ENCODE measurements around the gene PODN.

The PODN gene

GRCh38 chr1:53075761-53076163, 13.7 kb downstream of the PODN start:
- no peak for DNase-seq

DNA sequence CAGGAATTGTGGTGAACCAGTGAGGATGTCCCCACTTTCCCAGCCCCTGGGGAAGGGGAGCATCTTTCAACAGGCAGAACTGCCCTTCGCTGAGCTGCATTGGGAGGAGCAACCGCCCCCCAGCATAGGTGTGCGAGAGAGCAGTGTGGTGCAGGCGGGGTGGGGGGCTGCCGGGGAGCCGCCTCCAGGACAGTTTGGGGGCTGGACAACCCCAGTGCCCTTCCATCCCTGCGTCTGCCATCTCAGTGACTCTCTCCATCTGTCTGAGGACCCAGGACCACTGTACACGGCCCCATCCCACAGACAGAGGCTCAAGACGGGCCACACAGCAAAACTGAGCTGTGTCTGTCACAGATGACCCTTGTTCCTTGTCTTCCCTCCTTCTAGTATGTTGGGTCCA, 14.2 kb downstream of the PODN start:
- no peak for DNase-seq

- DNase-seq = no peak
These were observed 14.9 kb downstream of the PODN start for GRCh38 chr1:53076721-53077598.

GRCh38 chr1:53077599-53077965, 15.6 kb downstream of the PODN start:
- DNase-seq = no peak

DNA sequence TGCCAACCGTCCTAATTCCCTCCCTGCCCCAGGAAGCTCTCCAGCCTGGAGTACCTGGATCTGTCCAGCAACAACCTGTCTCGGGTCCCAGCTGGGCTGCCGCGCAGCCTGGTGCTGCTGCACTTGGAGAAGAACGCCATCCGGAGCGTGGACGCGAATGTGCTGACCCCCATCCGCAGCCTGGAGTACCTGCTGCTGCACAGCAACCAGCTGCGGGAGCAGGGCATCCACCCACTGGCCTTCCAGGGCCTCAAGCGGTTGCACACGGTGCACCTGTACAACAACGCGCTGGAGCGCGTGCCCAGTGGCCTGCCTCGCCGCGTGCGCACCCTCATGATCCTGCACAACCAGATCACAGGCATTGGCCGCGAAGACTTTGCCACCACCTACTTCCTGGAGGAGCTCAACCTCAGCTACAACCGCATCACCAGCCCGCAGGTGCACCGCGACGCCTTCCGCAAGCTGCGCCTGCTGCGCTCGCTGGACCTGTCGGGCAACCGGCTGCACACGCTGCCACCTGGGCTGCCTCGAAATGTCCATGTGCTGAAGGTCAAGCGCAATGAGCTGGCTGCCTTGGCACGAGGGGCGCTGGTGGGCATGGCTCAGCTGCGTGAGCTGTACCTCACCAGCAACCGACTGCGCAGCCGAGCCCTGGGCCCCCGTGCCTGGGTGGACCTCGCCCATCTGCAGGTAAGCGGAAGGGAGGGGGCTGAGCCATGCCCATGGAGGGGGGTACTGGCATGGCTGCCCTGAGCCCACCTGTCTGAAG, 16.5 kb downstream of the PODN start:
- DNase-seq = no peak

DNA sequence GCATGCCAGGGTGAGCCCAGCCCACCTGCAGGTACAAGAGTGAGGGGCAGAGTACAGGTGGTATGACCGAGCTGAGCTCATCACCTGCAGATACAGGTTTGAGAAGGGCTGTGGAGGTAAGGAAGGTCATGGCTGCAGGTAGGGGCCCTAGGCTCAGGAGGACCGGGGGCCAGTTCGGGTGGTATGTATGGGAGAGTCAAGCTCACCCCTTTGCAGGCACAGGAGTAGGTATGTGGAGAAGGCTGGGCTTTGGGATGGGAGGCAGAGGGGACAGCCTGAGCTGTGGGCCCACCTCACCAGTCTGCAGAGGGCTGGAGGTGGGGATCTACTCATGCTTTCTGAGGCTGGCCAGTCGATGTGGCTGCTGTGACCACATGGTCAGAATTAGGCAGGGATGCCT, 17.2 kb downstream of the PODN start:
- no peak for DNase-seq

GRCh38 chr1:53080041-53080440, 18.0 kb downstream of the PODN start:
- no peak for DNase-seq

DNA sequence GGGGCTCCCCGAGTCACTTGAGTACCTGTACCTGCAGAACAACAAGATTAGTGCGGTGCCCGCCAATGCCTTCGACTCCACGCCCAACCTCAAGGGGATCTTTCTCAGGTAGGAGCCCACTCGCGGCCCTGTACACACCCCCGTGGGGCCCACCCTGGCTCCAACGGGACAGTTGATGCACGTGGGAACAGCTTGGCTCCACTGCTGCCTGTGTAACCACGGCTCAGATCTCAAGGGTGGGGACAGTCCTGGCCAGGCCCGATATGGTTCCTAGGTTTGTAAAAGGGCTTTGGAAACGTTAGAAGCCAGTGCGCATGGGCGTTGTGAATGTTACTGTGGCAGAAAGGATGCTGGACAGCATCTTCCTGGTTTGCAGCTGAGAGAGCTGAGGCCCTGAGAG, 18.8 kb downstream of the PODN start:
- DNase-seq = no peak

DNA sequence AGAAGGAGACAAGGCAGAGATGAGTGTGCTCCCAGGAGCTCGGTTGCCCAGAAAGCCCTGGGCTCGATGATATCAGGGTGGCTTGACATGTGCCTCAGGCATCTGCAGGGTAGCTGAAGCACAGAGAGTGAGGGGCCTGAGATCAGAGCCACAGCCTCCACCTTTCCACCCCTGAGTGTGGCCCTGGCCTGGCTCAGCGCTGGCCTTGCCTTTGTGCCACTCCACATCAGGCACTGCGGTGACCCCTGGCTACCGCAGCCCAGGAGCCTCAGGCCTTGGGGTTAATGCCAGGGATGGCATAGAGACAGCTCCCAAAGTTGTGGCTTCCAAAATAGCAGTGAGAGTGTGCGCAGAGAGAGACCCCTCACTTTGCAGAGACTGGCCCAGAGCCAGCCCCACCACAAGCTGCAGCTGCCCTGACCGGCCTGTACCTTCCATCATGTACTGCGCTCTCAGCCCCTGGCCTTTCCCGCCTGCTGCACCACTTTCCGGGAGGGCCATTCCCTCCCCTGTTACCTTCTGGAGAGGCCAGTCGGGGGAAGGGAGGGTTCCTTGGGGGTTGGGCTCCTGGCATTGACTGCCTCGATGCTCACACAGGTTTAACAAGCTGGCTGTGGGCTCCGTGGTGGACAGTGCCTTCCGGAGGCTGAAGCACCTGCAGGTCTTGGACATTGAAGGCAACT, 19.5 kb downstream of the PODN start:
- DNase-seq = no peak

GRCh38 chr1:53082826-53083455, 20.9 kb downstream of the PODN start:
- DNase-seq = no peak

- DNase-seq = no peak
These were observed 21.9 kb downstream of the PODN start for GRCh38 chr1:53083636-53084588.

- DNase-seq = no peak
These were observed 22.6 kb downstream of the PODN start for GRCh38 chr1:53084589-53084971.

- DNase-seq = no peak
These were observed 23.4 kb downstream of the PODN start for GRCh38 chr1:53085405-53085804.

GRCh38 chr1:53086491-53087070, 24.6 kb downstream of the PODN start:
- DNase-seq = no peak

DNA sequence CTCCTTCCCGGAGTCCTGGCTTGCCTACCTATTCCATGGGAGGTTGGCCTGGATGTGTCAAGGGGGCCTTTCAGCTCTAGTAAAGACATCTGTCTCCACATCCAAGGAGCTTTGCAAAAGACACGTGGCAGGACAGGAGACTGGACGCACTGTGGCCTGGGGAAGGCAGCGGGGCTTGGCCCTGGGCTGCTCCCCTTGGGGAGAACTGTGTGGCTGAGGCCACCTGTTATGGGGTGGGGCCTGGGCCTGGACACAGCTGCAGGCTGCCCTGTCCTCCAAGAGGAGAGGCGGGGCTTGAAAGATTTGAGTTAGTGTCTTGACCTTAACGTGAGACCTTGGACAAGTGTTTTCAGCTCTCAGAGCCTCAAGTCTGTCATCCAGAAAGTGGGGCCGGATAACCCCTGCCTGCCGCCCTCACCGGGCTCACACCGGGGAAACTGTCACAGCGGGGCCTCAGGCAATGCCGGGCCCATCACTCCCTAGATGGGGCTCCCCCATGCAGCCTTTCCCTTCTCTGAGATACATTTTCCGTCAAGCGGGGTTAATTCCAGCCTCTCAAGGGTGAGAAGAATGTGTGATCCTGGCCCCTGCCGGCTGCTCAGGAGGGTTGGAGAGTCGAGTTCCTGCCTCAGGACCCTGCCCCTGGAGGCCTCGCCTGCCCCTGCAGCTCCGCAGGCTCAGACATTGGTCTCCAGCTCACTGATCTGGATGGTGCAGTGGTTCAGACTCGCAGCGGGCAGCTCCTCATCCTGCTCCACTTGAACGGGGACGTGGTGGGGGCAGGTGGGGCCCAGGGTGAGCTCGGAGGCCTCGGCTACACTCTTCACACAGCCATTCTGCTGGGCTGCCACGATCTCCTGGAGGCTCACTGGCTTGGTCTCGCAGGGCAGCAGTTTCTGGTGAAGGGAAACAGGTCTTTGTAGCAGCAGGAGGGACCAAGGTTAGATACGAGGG, 25.6 kb downstream of the PODN start:
- no peak for DNase-seq

DNA sequence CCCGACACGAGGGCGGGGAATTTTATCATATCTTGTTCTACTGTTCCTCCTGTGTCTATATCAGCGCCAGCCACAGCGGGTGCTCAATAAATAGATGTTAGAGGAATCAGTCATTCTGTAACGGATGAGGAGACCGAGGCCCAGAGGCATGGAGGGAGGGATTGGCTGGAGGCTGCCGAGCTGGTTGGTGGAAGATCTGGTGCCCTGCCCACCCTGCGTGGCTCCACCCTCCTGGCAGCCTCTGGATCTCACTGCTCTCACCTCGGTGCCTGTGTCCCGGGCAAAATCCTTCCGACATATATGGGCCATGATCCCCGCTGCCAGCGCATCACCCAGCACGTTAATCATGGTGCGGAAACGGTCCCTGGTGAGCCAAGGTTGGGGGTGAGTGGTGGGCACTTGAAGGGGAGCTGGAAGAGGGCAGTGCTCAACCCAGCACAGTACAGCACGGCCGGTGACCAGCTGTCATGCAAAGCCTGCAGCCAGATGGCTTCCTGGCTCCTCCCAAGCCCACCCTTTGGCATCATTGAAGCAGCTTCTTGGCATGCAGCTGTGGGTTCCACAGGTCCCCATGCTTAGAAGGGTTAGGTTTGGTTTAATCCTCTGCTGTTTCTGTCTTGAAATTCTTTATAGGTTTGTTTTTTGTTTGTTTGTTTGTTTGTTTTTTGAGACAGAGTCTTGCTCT, 26.7 kb downstream of the PODN start:
- DNase-seq = no peak

DNA sequence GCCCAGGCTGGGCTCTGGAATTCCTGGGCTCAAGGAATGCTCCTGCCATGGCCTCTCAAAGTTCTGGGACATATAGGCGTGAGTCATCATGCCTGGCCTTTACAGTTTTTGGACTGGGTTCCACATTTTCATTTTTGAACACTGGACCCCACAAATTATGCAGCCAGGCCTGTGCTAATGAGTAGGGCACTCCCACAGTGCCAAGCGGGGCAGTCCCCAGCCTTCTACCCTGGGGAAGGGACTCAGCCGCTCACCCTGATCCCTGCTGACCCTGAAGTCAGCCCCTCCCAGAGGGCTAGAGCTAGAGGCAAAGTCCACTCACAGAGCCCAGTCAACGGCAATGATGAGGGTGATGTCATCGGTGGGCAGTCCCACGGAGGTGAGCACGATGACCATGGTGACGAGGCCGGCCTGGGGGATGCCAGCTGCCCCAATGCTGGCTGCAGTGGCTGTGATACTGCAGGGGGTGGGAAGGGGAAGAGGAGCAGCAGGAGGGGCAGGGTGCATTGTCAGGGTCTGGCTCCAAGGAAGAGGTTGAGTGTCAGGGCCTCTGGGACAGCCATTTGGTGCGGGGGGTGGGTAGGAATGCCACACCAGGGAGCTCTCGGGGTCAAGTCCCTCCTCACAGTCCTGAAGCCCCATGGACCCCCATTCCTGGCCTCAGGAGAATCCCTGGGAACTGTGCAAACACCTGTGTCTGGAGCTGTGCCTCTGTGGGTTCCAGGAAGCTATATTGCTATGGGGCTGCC, 27.6 kb downstream of the PODN start:
- DNase-seq = no peak

DNA sequence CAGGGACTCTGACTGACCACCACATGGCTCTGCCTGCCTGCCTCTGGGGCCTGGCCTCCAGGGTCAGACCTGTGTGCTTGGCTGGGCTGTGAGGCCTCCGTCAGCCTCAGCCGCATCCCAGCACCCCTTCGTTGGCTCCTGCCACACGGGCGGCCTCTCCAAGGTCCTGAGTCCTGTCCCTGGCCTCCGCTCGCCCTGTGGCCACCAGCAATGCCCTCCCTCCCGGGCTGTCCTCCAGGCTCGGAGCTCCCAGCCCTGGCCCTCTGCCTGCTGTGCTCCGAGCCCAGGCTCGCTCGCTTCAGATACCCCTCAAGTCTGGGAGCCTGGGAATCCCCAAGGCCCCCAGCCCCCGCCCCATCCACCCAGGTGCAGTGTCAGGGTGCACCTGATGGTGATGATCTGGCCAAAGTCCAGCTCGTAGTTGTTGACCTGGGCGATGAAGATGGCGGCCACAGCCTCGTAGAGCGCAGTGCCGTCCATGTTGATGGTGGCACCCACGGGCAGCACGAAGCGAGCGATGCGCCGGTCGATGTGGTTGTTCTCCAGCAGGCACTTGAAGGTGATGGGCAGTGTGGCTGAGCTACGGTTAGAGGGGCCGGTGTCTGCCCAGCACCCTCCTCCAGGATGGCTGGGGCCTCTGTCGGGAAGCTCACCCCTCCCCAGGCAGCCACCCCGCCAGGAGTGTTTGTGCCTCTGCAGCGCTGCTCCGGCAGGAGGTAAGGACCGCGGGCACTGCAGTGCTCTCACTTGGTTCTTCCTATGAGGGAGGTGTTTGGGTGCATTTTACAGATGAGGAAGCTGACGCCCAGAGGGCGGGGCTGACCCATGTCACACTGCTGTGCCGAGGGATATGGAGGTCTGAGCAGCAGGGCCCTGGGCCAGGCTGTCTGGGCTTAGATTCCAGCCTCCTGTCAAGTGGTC, 28.5 kb downstream of the PODN start:
- peak in 1 of 2 donors; percentile 24 for DNase-seq
